Chondrocyte (in vitro differentiated cells): Measurements from ENCODE around the gene CRYL1. TPM values are rescaled to one million over a fixed set of nuclear protein-coding genes. Genes with fewer than 3 reads are reported as not detected.

ENCODE experiments used
- DNase-seq: peaks from one replicate; pipeline ENCODE4 v3.0.0; 2021; ENCODE audit warnings: mixed read lengths, low spot score
- H3K27ac Mint-ChIP-seq: one replicate; pipeline ENCODE4 v1.8.0; 2021; ENCODE audit warnings: mild to moderate bottlenecking, moderate library complexity, mixed read lengths; ENCODE audit not compliant: unreplicated experiment
- H3K27me3 Mint-ChIP-seq: 2 replicates; pipeline ENCODE4 v1.8.0; 2021; ENCODE audit warnings: low read depth, mixed read lengths
- H3K36me3 Mint-ChIP-seq: 2 replicates; pipeline ENCODE4 v1.8.0; 2021; ENCODE audit warnings: low read depth, mixed read lengths
- H3K4me1 Mint-ChIP-seq: 2 replicates; pipeline ENCODE4 v1.8.0; 2021; ENCODE audit warnings: low read depth, mild to moderate bottlenecking, mixed read lengths
- H3K4me3 Mint-ChIP-seq: one replicate; pipeline ENCODE4 v1.8.0; 2021; ENCODE audit warnings: mild to moderate bottlenecking, moderate library complexity, mixed read lengths; ENCODE audit not compliant: unreplicated experiment
- H3K9me3 Mint-ChIP-seq: 2 replicates; pipeline ENCODE4 v1.8.0; 2021; ENCODE audit warnings: low read depth, mixed read lengths
- total RNA-seq: library from RNA; stranded (reverse); gene quantifications from 3 replicates; pipeline ENCODE4 v1.2.1, GENCODE V29; 2021
- TF ChIP-seq, protein P1 (sequence below): fragments of 200-600 bp; sonication (generic); IDR thresholded peaks from 2 replicates; pipeline ENCODE4 v1.5.0; 2021; ENCODE audit warnings: antibody characterized with exemption, mild to moderate bottlenecking, moderate library complexity

The CRYL1 gene
- total RNA-seq, 1 donor from 2014 or later = 17.0 TPM

DNA sequence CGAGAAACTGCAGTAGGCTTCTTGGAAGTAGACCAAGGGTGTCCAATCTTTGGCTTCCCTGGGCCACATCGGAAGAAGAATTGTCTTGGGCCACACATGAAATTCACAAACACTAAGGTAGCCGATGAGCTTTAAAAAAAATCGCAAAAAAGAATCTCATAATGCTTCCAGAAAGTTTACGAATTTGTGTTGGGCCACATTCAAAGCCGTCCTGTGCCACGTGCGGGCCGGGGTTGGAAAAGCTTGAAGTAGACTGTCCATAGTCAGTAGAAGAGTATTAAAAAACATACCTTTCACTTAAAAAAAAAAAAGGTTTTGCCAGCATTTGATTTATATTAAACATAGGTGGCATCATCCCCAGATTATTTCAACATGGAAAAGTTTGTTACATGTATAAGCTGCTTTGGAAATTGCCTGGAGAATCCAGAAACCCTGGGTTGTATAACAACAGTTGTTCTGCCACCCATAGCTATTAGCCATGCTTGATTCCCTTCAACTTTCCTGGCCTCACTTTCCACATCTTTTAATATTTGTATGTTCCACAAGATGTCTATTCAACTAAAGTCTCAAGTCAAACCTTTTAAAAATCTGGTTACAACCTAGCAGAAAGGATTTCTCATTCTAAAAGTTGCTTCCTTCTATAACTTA is 42.3 kb upstream of the CRYL1 start:
- DNase-seq = no peak
- peaks cover 7% of the 10 kb centered on the region for H3K9me3 Mint-ChIP-seq
- TF ChIP-seq, protein P1, sequence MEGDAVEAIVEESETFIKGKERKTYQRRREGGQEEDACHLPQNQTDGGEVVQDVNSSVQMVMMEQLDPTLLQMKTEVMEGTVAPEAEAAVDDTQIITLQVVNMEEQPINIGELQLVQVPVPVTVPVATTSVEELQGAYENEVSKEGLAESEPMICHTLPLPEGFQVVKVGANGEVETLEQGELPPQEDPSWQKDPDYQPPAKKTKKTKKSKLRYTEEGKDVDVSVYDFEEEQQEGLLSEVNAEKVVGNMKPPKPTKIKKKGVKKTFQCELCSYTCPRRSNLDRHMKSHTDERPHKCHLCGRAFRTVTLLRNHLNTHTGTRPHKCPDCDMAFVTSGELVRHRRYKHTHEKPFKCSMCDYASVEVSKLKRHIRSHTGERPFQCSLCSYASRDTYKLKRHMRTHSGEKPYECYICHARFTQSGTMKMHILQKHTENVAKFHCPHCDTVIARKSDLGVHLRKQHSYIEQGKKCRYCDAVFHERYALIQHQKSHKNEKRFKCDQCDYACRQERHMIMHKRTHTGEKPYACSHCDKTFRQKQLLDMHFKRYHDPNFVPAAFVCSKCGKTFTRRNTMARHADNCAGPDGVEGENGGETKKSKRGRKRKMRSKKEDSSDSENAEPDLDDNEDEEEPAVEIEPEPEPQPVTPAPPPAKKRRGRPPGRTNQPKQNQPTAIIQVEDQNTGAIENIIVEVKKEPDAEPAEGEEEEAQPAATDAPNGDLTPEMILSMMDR = no peak
- H3K4me3 Mint-ChIP-seq = peak overlapping the region; percentile 87
- peaks cover 21% of the 10 kb centered on the region for H3K4me1 Mint-ChIP-seq
- H3K36me3 Mint-ChIP-seq = no peaks in the 10 kb centered on the region
- H3K27me3 Mint-ChIP-seq = no peaks in the 10 kb centered on the region
- peak overlapping the region; percentile 96 for H3K27ac Mint-ChIP-seq

DNA sequence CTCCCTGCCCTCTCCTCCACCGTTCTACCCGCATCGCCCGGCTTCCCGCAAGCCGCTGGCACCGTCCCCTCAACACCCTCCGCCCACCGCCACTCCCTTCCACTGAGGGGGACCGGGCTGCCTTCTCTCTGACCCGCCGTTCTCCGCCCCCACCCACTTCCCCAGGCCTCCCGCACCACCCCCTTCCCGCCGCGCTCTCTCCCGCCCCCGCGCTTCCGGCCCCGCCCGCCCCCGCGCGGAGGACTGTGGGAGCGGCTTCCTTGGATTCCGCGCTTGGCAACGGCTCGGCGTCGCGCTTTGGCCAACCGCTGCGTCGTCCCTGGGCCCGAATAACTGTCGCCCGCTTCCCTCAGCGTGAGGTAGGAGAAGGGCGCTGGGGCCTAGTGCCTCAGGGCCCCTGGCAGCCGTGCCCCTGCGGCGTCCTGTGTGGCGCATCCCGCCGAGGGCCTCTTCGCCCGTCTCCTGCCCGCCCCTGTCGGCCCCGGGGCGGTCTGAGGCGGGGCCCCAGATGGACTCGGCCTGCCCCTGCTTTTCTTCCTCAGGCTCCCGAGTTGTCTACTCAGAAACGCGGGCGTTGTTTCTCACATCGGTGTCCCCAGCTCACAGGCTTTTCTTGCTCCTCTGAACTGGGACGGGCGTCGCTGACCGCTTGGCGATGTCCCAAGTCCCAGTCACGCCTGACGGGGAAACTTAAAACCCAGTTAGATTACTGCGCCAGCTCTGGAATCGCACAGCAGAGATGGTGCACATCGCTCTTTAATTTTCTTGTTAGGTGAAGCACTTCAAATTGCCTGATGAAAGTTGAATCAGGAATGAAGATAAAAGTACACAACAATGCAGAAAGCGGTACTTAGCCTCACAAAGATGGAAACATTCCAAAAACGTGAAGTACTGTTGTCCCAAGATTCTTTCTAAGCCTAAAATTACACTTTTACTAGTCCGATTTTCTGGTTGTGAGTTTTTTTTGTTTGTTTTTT is 41.5 kb upstream of the CRYL1 start, which contains the start of gene IFT88:
Gene IFT88, plus strand, starts transcription at position 260 of the 977 bp plus-strand sequence. CDS start 7,229 bp downstream, outside the sequence.
- peaks cover 21% of the 10 kb centered on the region for H3K4me1 Mint-ChIP-seq
- DNase-seq = peak; percentile 94
- H3K27ac Mint-ChIP-seq = peak within 1 kb of the TSS; percentile 96
- peaks cover 7% of the 10 kb centered on the region for H3K9me3 Mint-ChIP-seq
- no peaks in the 10 kb centered on the region for H3K36me3 Mint-ChIP-seq
- peak within 1 kb of the TSS; percentile 87 for H3K4me3 Mint-ChIP-seq
- no peaks in the 10 kb centered on the region for H3K27me3 Mint-ChIP-seq
- TF ChIP-seq, protein P1 = peak; percentile 20

GRCh38 chr13:20566468-20566897 is 40.8 kb upstream of the CRYL1 start:
- Mint-ChIP-seq H3K36me3 (no peaks in the 10 kb centered on the region), H3K9me3 (peaks cover 7% of the 10 kb centered on the region), H3K27me3 (no peaks in the 10 kb centered on the region), H3K4me3 (peak overlapping the region; percentile 87), H3K4me1 (peaks cover 16% of the 10 kb centered on the region), H3K27ac (peak overlapping the region; percentile 95)
- TF ChIP-seq, protein P1 = no peak
- no peak for DNase-seq

DNA sequence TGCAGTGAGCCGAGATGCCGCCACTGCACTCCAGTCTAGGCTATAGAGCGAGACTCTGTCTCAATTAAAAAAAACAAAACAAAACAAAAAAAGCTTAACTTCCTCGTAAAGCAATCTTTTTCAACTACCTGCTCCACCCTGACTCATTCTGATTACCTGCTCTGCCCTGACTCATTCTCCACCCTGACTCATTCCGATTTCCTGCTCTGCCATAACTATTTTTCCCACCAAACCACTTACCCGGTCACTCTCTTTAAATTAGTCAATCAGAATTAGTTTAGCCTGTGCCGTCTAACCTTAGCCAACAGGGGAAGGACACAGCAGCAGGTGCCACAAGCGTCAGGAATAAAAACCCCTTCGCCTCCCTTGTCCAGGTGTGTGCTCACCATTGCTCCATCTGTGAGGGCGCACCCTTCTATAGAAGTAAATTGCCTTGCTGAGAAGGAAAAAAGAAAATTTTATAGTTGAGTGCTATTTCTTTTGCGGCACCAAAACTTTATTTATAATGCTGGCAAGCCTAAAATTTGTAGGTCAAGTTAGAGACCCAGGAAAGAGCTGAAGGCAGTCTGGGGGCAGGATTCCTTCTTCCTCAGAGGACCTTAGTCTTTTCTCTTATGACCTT is 39.6 kb upstream of the CRYL1 start:
- no peak for DNase-seq
- Mint-ChIP-seq H3K27ac (no peak overlapping the region), H3K9me3 (peaks cover 7% of the 10 kb centered on the region), H3K4me3 (no peak overlapping the region), H3K36me3 (no peaks in the 10 kb centered on the region), H3K4me1 (peaks cover 14% of the 10 kb centered on the region), H3K27me3 (no peaks in the 10 kb centered on the region)
- TF ChIP-seq, protein P1 = no peak

- DNase-seq = no peak
- Mint-ChIP-seq H3K27ac (no peak overlapping the region), H3K27me3 (no peaks in the 10 kb centered on the region), H3K36me3 (no peaks in the 10 kb centered on the region), H3K4me1 (peaks cover 4% of the 10 kb centered on the region), H3K4me3 (no peak overlapping the region), H3K9me3 (peaks cover 7% of the 10 kb centered on the region)
- TF ChIP-seq, protein P1 = no peak
Observed at GRCh38 chr13:20561741-20562140, 36.1 kb upstream of the CRYL1 start.
